CD4-positive, alpha-beta T cell treated with Interleukin-4 for 4 hours (primary cell): ENCODE data around the gene PPARA.
A peak's percentile ranks its signal among the peaks of the same experiment; 100 is the strongest.
"Not testable (repeated sequence)": the region's sequence is repeated elsewhere in the genome, so short reads cannot be mapped to it uniquely, and the experiment has no call there.

Experiments
- DNase-seq: peaks from one replicate; pipeline ENCODE4 v3.0.0-alpha.2; 2020

Gene PPARA

DNA sequence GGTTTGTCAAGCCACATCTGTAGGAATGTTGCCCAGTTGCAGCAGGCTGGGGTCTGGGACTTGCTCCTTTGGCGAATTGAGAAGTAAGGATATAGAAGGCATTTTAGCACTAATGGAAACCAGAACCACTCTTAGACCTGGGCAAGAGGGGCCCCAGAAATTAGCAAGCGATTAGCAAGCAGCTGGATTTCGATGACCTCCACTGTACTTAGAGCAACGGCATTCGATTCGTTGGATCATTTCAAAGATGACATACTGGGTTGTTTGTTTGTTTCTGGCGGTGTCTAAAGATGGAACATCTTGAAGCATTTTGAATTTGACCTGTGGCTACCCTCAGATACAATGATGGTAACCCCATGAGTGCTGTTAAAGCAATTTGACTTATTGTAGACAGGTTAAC, 100.9 kb downstream of the PPARA start:
- no peak for DNase-seq

- no peak for DNase-seq
These were observed 101.6 kb downstream of the PPARA start for GRCh38 chr22:46251816-46252380.

- DNase-seq = no peak
These were observed 106.1 kb downstream of the PPARA start for GRCh38 chr22:46256358-46256958.

GRCh38 chr22:46259374-46259773, 109.0 kb downstream of the PPARA start:
- no peak for DNase-seq

- no peak for DNase-seq
These were observed 109.7 kb downstream of the PPARA start for GRCh38 chr22:46260038-46260437.

DNA sequence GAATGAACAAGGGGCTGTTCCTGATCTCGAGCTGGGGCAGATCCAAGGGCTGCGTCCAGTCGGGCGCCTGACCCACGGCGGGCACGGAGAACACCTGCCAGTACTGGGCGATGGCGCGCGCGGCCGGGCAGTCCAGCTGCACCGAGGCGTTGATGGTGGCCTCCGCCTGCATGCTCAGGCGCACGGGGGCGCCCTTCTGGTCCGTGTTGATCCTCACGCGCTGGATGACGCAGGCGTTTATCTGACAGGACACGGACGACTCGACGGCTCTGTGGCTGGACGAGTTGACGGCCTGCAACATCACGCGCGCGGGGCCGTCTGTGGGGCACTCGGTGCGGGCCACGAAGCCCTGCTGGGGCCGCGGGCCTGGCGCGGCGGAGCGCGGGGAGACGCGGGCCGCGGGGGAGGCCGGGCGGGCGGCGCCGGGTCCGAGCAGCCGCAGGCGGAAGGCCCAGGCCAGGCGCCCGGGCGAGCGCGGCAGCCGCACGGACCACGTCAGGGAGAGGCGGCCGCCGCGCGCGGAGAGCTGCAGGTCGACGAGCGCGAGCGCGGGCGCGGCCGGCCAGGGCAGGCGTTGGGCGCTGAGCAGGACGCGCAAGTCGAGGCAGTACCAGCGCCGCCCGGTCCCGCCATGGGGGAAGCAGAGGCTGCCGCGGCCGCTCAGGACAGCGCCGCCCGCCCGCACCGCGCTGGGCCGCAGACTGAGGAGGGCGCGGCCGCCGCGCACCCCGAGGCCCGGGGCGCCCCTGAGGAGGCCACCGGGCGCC, 112.3 kb downstream of the PPARA start:
- DNase-seq = no peak

DNA sequence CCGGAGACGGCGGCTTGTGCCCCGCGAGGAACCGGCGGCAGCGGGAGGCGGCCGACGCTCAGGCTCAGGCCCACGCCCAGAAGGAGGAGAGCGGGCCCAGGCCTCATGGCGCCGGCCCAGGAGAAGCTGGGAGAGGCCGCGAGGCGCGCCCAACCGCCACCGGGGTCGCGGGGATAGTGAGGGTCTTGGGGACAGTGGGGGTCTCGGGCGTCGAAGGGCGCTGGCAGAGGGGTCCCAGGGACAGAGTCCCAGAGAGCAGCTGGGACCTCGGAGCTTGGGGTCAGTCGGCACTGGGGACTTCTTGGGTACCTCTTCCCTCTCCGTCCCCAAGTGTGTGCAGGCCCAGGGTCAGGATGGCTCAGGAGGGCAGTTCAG, 112.9 kb downstream of the PPARA start, which contains the start of gene PKDREJ:
TSS of gene PKDREJ (minus strand) at position 128 of the 375 bp plus-strand sequence. CDS start at position 107, 21 bp downstream.
- DNase-seq = no peak

DNA sequence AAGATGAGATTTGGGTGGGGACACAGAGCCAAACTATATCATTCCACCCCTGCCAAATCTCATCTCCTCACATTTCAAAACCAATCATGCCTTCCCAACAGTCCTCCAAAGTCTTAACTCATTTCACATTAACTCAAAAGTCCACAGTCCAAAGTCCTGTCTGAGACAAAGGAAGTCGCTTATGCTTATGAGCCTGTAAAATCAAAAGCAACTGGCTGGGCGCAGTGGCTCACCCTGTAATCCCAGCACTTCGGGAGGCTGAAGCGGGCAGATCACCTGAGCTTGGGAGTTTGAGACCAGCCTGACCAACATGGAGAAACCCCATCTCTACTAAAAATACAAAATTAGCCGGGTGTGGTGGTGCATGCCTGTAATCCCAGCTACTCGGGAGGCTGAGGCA, 114.2 kb downstream of the PPARA start:
- not testable (repeated sequence) for DNase-seq

DNA sequence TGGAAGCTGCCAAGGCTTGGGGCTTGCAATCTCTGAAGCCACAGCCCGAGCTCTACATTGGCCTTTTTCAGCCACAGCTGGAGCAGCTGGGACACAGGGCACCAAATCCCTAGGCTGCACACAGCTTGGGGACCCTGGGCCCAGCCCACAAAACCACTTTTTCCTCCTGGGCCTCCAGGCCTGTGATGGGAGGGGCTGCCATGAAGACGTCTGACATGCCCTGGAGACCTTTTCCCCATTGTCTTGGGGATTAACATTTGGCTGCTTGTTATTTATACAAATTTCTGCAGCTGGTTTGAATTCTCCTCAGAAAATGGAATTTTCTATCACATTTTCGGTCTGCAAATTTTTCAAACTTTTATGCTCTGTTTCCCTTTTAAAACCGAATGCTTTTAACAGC, 115.3 kb downstream of the PPARA start:
- DNase-seq = not testable (repeated sequence)

DNA sequence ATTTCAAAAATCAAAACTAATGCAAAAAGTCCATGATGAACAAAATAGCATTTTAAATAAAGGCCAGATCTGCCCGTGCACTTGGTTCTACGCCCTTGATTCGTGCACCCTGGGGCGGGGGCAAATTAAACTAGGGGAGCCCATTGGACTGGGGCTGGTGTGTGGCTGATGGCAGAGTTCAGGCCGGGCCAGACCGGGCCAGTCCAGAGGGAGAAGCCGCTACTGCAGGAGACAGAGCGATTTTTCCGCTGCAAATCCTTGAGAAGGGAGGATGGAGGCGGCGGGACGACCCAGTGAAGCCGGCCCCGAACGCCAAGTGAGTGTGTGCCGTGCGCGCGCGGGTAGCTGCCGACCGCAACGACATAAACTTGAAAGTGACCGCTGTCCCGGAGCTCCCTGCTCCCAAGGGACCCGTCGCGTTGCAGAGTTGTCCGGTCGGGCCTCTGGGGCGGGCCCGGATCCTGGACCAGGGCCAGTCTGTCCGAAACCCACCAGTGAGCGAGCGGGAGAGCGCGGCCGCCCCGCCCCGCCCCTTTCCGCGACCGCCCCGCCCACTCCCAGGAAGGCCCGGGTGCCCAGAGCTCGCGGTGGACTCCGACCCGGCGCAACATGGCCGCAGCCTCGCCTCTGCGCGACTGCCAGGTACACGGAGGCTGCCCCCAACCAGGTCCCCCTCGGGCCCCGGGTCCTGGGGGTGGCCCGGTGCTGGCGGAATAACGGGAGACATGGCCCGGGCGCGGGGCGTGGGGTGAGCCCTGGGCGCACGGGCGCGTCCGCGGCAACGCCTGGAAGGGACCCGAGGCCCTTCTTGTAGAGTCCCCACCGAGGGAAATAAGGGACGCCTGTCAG, 117.3 kb downstream of the PPARA start, which contains the start of gene TTC38:
TSS of gene TTC38 (plus strand) at position 578 of the 849 bp plus-strand sequence. CDS start at position 610, 32 bp downstream.
- peak; percentile 41 for DNase-seq

GRCh38 chr22:46269564-46269963, 119.2 kb downstream of the PPARA start:
- no peak for DNase-seq

GRCh38 chr22:46272196-46272595, 121.9 kb downstream of the PPARA start:
- no peak for DNase-seq

DNA sequence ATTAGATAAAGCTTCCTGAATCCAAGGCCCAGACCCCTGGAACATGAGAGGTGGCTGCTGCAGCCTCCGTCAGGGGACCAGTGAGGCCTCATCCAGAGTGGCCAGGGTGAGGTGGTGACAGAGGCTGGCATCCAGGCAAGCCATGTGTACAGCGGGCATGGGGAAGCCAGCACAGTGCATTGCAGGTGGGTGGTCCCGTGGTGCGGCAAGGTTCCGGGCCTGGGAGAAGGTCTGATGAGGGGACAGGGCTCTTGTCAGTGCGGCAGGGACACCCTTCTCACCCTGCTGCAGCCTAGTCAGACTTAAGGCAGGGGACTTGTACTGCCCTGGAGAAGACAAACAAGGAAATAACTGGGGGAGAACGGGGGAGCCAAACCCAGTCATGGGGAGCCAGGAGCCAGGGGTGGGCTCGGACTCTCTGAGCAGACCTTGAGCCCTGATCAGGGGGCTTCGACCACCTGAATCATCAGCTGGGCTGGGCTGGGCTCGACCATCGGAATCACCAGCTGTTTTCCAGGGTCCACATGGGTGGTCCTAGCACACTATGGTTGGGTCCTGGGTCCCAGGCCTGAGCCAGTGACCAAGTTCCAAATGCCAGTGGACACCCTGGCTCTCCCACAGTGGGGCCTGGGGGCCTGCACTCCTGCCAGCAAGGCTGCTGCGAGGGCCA, 122.6 kb downstream of the PPARA start:
- DNase-seq = no peak

DNA sequence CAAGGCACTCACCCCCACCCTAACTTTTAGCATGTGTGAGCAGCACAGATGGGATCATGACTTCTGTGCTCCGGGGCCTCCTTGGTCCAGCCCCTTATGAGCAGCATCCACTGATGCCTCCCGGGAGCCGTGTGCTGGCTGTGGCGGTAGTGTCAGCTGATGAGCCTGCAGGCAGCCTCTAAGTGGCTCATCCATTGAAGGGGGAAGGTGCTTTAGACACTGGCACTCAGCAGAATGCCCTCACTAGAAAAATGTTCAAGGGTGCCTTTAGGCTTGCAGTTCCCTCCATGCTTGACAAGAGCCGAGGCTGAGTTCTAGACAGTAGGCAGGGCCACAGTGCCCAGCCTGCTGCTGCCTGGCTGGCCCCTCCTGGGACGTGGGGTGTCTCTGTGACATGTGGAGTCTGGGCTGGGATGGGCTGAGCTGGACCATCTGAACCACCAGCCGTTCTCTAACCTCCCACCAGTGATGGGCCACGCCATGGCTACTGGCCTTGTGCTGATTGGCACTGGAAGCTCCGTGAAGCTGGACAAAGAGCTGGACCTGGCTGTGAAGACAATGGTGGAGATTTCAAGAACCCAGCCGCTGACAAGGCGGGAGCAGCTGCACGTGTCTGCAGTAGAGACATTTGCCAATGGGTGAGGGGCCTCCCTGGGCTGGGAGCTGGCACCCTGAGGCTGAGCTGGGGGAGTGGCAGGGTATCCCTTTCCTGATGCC, 123.3 kb downstream of the PPARA start:
- DNase-seq = no peak

DNA sequence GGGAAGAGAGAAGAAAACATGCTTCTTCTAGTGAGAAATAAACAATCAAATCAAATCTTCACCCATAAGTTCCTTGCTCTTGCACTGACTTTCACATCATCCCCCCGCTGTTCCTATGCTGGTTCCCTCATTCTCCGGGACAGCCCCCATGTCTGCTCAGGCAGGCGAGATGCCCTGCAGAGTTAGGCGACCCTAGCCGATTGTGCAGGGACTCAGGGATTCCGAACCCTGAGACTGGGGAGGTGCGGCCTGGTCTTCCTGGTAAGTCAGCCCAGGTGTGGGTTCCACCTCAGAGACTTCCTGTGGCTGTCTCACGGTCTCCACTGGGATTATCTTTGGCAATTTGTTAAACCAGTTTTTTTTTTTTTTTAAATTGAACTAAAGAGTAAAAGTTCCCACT, 124.1 kb downstream of the PPARA start:
- DNase-seq = no peak

DNA sequence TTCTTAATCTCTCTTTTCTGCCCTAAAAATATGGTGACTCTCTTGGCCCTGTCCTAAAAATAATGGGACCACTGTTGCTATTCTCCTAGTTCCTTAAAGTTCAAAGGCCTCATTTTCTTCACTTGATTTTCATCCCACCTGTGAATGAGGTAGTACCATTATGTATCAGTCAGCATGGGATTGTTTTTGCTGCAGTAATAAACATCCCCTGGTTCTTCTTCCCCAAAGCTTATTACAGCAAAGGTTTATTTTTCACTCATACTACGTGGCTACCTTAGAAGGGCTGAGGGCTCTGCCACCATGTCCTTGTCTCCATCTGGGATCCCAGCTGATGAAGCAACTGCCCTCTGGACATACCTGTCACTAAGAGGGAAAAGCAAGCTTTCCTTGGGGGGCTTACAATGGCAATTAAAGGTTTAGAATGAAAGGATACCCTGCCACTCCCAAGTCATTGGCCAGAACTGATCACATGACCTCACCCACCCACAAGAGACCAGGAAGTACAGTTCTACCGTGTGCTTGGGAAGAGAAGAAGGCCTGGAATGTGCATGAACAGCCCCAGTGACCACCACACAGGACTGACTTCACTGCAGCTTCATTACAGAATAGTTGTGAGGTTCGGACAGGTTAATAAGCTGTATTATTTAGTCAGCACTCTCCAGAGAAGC, 125.3 kb downstream of the PPARA start:
- no peak for DNase-seq

DNA sequence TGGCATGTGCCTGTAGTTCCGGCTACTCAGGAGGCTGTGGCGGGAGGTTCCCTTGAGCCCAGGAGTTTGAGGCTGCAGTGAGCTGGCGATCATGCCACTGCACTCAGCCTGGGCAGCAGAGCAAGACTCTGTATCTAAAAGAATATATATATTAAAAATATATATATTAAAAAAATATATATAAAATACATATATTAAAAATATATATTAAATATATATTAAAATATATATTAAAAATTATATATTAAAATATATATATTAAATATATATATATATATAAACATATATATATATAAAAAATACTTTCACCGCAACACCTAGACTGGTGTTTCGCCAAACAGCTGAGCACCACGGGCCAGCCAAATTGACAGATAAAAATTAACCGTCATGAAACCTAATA, 126.2 kb downstream of the PPARA start:
- DNase-seq = no peak

DNA sequence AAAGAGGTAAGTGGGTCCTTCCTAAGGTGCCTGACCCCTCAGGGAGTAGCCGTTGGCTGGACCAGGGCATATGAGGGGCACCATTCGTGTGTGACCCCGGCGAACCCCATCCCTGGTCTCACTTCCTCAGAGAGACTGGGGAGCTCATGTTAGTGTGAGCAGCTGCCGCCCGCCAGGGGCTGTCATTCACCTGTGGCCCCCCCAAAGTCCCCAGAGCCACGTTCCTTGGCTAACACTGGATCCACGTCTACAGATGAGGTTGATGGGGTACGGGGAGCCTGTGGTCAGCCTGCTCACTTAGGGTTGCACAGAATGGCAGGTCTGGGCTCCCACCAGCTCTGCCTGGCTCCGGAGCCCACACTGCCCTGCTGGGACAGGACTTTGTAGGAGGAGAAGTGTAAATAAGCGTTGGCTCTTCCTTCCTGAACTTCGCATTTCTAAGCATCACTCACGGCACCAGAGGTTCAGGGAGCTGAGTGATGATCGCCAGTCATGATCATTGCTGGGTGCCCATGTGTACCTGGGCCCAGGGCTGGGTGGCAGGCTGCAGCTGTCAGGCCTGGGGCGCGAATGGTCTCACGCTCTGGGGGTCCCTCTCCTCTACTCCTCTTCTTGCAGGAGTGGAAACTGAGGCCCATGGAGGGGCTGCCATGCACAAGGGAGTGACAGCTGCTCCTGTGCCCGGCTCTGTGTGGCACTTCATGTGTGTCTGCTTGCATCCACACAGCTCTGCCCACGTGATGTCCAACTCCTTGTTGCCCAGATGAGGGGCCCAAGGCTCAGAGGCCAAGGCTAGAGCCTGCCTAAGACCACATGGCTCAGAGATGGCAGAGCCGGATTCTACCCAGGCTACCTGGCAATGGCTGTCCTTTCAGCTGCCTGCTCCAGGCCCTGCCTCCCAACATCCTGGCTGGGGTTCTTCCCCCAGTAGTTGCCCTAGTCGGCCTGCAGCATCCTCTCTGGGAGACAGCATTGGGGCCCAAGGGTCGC, 128.6 kb downstream of the PPARA start:
- no peak for DNase-seq

GRCh38 chr22:46280063-46280817, 129.9 kb downstream of the PPARA start:
- no peak for DNase-seq
